ENCODE measurements around the gene SMARCB1.
A peak's percentile ranks its signal among the peaks of the same experiment; 100 is the strongest.

SMARCB1 gene

DNA sequence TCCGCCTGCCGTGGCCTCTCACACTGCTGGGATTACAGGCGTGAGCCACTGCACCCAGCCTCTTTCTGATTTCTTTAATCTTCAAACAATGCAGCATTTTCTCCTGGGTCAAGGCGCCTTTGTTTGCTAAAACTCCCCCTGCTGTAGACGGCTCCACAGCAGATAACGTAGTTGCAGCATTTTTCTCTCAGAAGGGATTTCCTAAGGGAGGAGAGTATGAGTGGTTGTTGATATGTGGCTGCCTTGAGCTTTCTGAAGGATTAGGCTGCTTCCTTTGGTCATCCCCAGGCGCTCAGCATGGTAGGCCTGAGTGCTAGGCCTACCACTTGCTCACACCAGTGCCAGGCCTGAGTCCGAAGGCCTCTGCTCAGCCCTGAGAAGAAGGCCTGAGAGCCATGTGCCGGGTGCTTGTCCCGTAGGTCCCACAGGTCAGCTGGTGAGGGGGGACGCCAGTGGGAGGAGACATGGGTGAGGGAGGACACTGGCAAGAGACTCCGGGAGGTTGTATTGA, 18.1 kb downstream of the SMARCB1 start:
- no peak for DNase-seq

GRCh38 chr22:23806837-23807236, 20.1 kb downstream of the SMARCB1 start:
- no peak for DNase-seq

DNA sequence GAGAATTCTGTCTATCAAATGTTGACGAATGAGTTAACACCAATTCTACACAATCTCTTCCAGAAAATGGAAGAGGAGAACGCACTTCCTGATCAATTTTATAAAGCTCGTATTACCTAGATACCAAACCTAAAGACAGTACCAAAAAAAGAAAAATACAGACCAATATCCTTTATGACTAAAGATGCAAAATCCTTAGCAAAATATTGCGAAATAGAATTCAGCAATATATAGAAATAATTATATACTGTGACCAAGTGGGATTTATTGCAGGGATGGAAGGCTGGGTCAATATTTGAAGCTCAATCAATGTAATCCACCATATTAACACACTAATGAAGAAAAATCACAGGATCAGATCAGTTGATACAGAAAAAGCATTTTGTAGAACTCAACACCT, 25.6 kb downstream of the SMARCB1 start:
- DNase-seq, result no peak

DNA sequence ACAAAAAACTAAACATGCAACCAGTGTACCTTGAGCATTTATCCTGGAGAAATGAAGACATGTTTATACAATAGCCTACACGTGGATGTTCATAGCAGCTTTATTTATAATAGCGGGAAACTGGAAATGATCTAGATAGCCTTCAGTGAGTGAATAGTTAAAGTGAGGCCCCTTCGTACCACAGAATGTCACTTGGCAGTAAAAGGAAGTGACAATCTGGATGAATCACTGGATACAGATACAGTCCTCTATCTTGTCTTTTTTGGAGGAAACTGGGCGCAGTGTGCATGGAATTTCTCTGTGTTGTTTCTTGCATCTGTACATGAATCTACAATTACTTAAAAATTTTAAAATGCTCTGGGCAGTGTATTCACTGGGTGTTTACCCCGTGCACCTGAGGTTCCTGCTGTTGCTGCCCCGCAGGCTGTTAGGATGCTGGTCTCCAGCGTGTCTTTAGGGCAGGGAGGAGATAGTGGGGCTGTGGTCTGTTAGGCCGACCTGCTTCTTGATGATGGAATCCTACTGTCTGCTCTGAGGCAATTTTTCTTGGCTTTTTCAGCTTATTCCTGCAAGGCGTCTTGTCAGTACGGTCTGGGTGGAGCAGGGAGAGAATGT, 28.9 kb downstream of the SMARCB1 start:
- no peak for DNase-seq

DNA sequence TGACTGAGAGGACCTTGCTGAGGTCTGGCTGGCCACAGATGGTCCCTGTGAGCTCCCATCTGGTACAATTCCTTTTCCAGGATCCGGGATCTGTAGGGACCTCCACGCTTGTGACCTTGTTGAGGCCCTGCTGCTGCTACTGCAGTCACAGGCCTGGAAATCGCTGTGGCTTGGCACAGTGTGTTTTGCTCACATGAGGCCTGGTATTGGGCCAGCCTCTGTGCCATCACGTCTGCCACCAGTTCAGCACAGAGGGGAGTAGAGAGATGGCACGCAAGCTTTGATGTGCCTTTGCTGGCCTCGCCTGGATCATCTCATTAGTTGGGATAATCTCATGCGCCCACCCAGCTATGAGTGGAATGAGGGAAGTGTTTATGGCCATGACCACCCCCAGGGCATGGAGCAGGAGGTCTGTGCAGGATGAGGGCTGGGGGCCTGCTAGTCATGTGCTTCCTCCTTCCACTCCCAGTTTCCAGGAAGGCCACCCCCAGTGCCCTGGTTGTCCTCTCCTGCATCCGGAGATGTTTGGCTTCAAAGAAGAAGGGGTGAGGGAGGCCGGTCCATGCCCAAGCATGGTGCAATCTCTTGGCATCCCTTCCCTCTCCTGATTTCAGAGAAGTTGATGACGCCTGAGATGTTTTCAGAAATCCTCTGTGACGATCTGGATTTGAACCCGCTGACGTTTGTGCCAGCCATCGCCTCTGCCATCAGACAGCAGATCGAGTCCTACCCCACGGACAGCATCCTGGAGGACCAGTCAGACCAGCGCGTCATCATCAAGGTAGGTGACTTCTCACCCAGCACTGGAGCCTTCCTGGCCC, 29.6 kb downstream of the SMARCB1 start:
- DNase-seq, result no peak

DNA sequence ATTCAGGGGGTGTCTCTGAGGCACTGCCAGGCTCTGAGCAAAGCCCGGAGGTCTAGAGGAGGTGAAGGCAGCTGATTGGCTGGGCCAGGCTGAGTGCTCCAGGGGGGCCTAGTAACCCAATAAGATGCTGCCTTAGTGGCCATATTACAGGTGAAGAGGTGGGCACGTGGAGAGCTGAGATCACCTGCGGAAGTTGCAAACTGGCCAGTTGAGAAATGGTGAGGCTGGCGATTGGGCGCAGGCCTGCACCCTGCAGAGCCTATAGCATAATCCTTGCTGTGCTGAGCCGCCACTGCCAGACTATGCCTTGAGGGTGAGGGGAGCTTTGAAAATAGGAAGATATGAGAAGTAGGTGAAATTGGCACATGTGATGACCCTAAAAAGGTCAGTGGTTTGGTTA, 30.4 kb downstream of the SMARCB1 start:
- DNase-seq, result no peak

GRCh38 chr22:23818541-23818940, 31.8 kb downstream of the SMARCB1 start:
- no peak for DNase-seq

GRCh38 chr22:23820748-23821211, 34.0 kb downstream of the SMARCB1 start:
- peak in 1 of 5 donors; percentile 78 for DNase-seq

- no peak for DNase-seq
These were observed 35.4 kb downstream of the SMARCB1 start for GRCh38 chr22:23822101-23822671.

GRCh38 chr22:23823331-23823791, 36.6 kb downstream of the SMARCB1 start:
- DNase-seq, result no peak

GRCh38 chr22:23824476-23825245, 37.9 kb downstream of the SMARCB1 start:
- DNase-seq, result no peak

- DNase-seq, result no peak
These were observed 38.6 kb downstream of the SMARCB1 start for GRCh38 chr22:23825246-23825905.

- DNase-seq, result no peak
These were observed 40.0 kb downstream of the SMARCB1 start for GRCh38 chr22:23826510-23827350.

- no peak for DNase-seq
These were observed 40.7 kb downstream of the SMARCB1 start for GRCh38 chr22:23827351-23827995.

- no peak for DNase-seq
These were observed 42.3 kb downstream of the SMARCB1 start for GRCh38 chr22:23828800-23829680.

DNA sequence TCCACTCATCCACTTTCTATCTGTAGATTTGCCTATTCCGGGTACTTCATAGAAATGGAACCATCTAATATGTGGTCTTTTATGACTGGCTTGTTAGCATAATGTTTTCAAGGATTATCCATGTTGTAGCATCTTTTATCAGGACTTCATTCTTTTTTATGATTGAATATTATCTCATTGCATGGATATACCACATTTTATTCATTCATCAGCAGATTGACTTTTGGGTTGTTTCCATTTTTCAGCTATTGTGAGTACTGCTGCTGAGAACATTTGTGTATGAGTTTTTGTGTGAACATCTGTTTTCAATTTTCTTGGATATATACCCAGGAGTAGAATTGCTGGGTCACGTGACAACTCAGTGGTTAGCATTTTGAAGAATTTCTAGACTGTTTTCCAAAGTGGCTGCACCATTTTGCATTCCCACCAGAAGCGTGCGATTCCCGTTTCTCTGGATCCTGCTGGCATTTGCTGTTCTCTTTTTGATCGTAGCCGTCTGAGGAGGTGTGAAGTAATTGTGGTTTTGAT, 43.1 kb downstream of the SMARCB1 start:
- DNase-seq, result no peak

- DNase-seq, result no peak
These were observed 44.5 kb downstream of the SMARCB1 start for GRCh38 chr22:23831261-23831660.

- DNase-seq, result no peak
These were observed 45.0 kb downstream of the SMARCB1 start for GRCh38 chr22:23831781-23832180.

Measured in T-helper 1 cell (primary cell).